CD4-positive, CD25-positive, alpha-beta regulatory T cell (primary cell): ENCODE results near the gene GCGR. TPM values are rescaled to one million over a fixed set of nuclear protein-coding genes. Genes with fewer than 3 reads are reported as not detected.
A peak's percentile ranks its signal among the peaks of the same experiment; 100 is the strongest.

Experiments
- ATAC-seq, 2 donors: fragments of 150-1000 bp; cut with Tn5 transposase; one replicate each; pipeline ENCODE4 v1.10.0; 2021; ENCODE audit warnings: low read depth in 2 of 2, moderate number of reproducible peaks in 2 of 2, moderate library complexity in 1 of 2
- DNase-seq, 3 donors: peaks; one replicate each; pipeline versions ENCODE4 v3.0.0 to v3.0.0-alpha.2; 2012 to 2022; ENCODE audit warnings: mixed read lengths in 1 of 3
- H3K27ac ChIP-seq: one replicate; pipeline ENCODE4 v1.7.0; 2013; ENCODE audit warnings: mild to moderate bottlenecking, low read length; ENCODE audit not compliant: insufficient read depth, poor library complexity, severe bottlenecking
- H3K27me3 ChIP-seq: one replicate; pipeline ENCODE4 v1.7.0; 2013; ENCODE audit warnings: low read length; ENCODE audit not compliant: control insufficient read depth, insufficient read depth
- H3K36me3 ChIP-seq: one replicate; pipeline ENCODE4 v1.7.0; 2013; ENCODE audit warnings: mild to moderate bottlenecking, low read length, moderate library complexity; ENCODE audit not compliant: control insufficient read depth, insufficient read depth
- H3K4me1 ChIP-seq: 2 replicates; pipeline ENCODE4 v1.7.0; 2013; ENCODE audit warnings: mild to moderate bottlenecking, low read length; ENCODE audit not compliant: insufficient read depth, control insufficient read depth, poor library complexity, severe bottlenecking
- H3K4me3 ChIP-seq: one replicate; pipeline ENCODE4 v1.7.0; 2013; ENCODE audit warnings: low read depth, mild to moderate bottlenecking, low read length, moderate library complexity
- H3K9me3 ChIP-seq, 2 experiments: 1 replicate in 1 of 2; 2 replicates in 1 of 2; pipeline ENCODE4 v1.7.0; 2013; ENCODE audit warnings: low read length in 2 of 2, mild to moderate bottlenecking in 1 of 2, moderate library complexity in 1 of 2; ENCODE audit not compliant: control insufficient read depth in 2 of 2
- H3K27ac Mint-ChIP-seq, 3 donors: one replicate each; pipeline ENCODE4 v1.8.0; 2020 to 2022; ENCODE audit warnings: mild to moderate bottlenecking in 3 of 3, mixed read lengths in 3 of 3, moderate library complexity in 2 of 3
- H3K27me3 Mint-ChIP-seq: one replicate; pipeline ENCODE4 v1.8.0; 2022; ENCODE audit warnings: mild to moderate bottlenecking, mixed read lengths
- H3K36me3 Mint-ChIP-seq: one replicate; pipeline ENCODE4 v1.8.0; 2020; ENCODE audit warnings: mixed read lengths
- H3K4me1 Mint-ChIP-seq, 4 donors: one replicate each; pipeline ENCODE4 v1.8.0; 2020 to 2022; ENCODE audit warnings: mixed read lengths in 4 of 4, mild to moderate bottlenecking in 1 of 4
- H3K4me3 Mint-ChIP-seq, 4 donors: one replicate each; pipeline ENCODE4 v1.8.0; 2020 to 2022; ENCODE audit warnings: mild to moderate bottlenecking in 4 of 4, mixed read lengths in 4 of 4, moderate library complexity in 3 of 4
- H3K9me3 Mint-ChIP-seq, 7 donors: one replicate each; pipeline ENCODE4 v1.8.0; 2020 to 2022; ENCODE audit warnings: mixed read lengths in 7 of 7, mild to moderate bottlenecking in 3 of 7, moderate library complexity in 2 of 7
- polyA plus RNA-seq, 4 donors: library from polyadenylated mRNA; unstranded; fragments of 300-500 nt; fragmentation: Illumina TruSeq; gene quantifications; one replicate each; pipeline ENCODE4 v1.2.3, GENCODE V29; 2021
- total RNA-seq: library from RNA; stranded (reverse); gene quantifications from one replicate; pipeline ENCODE4 v1.2.3, GENCODE V29; 2022

Gene GCGR
- total and polyA plus RNA-seq, 5 donors from 2014 or later, result not detected

DNA sequence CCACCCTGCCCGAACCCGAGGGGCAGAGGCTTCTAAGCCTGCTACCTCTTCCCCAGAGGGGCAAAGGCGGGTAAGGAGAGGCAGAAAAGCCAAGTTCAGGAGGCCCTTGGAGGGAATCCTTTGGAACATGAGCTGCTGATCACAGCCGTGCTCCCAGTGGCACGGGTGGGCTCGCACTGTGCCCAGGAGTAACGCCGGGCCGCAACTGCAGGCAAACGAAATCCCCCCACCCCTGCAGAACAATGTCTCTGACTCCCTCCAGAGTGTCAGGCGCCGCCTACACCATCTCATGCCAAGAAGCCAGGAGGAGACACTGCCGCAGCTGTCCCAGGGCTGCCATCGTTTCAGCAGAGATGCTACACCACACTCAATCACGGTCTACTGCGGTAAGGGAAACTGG lies 47.5 kb downstream of the GCGR start:
- peaks cover 0 to 5% (median 2%) of the 10 kb centered on the region in 4 donors for H3K4me1 Mint-ChIP-seq
- no peak overlapping the region for H3K4me3 Mint-ChIP-seq
- H3K4me1 ChIP-seq, result no peaks in the 10 kb centered on the region
- H3K4me3 ChIP-seq, result no peak overlapping the region
- ATAC-seq (no peak), DNase-seq (no peak)
- H3K27me3 Mint-ChIP-seq, result no peaks in the 10 kb centered on the region
- no peaks in the 10 kb centered on the region for H3K27me3 ChIP-seq
- peaks cover 3% of the 10 kb centered on the region for H3K36me3 Mint-ChIP-seq
- H3K27ac ChIP-seq, result no peak overlapping the region
- H3K27ac Mint-ChIP-seq, result no peak overlapping the region
- no peaks in the 10 kb centered on the region for H3K9me3 ChIP-seq
- no peaks in the 10 kb centered on the region for H3K9me3 Mint-ChIP-seq
- peaks cover 52% of the 10 kb centered on the region for H3K36me3 ChIP-seq

- H3K9me3 Mint-ChIP-seq, result no peaks in the 10 kb centered on the region
- H3K4me1 Mint-ChIP-seq, result peaks cover 0 to 5% (median 2%) of the 10 kb centered on the region in 4 donors
- Histone ChIP-seq H3K27ac (no peak overlapping the region), H3K27me3 (no peaks in the 10 kb centered on the region), H3K36me3 (peaks cover 44% of the 10 kb centered on the region), H3K4me1 (no peaks in the 10 kb centered on the region), H3K4me3 (no peak overlapping the region), H3K9me3 (no peaks in the 10 kb centered on the region)
- ATAC-seq (no peak), DNase-seq (no peak)
- H3K27me3 Mint-ChIP-seq, result no peaks in the 10 kb centered on the region
- H3K36me3 Mint-ChIP-seq, result peaks cover 3% of the 10 kb centered on the region
- no peak overlapping the region for H3K27ac Mint-ChIP-seq
- no peak overlapping the region for H3K4me3 Mint-ChIP-seq
Observed at GRCh38 chr17:81852237-81852636, 48.3 kb downstream of the GCGR start.

DNA sequence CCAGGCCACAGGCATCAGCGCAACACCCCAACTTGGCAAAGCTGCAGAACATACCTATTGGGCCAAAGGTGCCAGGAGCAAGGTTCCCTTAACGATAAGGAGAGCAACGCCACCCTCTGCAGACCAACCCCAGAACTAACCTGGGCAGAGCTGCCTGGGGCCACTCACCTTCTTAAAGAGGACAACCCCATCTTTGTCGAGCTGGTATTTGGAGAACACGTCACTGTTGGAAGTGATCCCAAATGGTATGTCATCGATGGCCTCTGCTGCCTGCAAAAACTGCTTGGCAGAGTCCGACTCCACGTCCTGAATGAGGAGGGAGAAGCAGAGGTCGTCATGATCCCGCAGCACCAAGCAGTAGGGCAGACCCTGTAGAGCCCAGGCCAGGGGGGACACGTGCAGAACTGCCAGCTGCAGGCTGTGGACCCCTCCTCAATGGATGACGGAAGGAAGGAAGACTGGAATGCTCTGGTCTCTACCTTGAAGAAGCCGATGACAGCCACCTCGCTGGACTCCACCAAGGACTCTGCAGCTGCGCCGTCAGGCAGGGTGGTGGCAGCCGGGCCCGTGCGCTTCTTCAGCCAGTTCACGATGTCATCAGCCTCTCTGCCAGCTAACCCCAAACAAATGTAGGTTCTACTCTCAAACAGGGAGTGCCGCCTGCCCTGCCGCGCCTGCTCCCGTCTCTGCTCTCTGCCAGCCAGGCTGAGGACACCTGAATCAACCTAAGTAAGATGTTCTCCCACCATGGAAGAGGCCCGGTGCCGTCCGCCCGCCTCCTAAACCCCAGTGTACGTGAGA lies 51.2 kb downstream of the GCGR start:
- Mint-ChIP-seq H3K9me3 (no peaks in the 10 kb centered on the region), H3K4me3 (peak overlapping the region in 1 of 4 donors; percentile 84), H3K27me3 (no peaks in the 10 kb centered on the region), H3K27ac (peak overlapping the region in 1 of 3 donors; percentile 26), H3K36me3 (peaks cover 7% of the 10 kb centered on the region), H3K4me1 (peaks cover 0 to 25% (median 4%) of the 10 kb centered on the region in 4 donors)
- H3K9me3 ChIP-seq, result no peaks in the 10 kb centered on the region
- no peak overlapping the region for H3K4me3 ChIP-seq
- ATAC-seq, result no peak
- DNase-seq, result peak in 1 of 3 donors; percentile 33
- H3K27ac ChIP-seq, result no peak overlapping the region
- H3K27me3 ChIP-seq, result no peaks in the 10 kb centered on the region
- peaks cover 21% of the 10 kb centered on the region for H3K4me1 ChIP-seq
- peaks cover 50% of the 10 kb centered on the region for H3K36me3 ChIP-seq

- Histone ChIP-seq H3K4me1 (peaks cover 33% of the 10 kb centered on the region), H3K27me3 (no peaks in the 10 kb centered on the region), H3K27ac (no peak overlapping the region), H3K9me3 (no peaks in the 10 kb centered on the region), H3K4me3 (no peak overlapping the region), H3K36me3 (peaks cover 31% of the 10 kb centered on the region)
- H3K4me3 Mint-ChIP-seq, result peak overlapping the region; percentile 74 to 93 (median 89)
- H3K4me1 Mint-ChIP-seq, result peaks cover 1 to 45% (median 8%) of the 10 kb centered on the region in 4 donors
- H3K27me3 Mint-ChIP-seq, result peaks cover 4% of the 10 kb centered on the region
- H3K27ac Mint-ChIP-seq, result no peak overlapping the region
- ATAC-seq (no peak), DNase-seq (no peak)
- H3K36me3 Mint-ChIP-seq, result peaks cover 5% of the 10 kb centered on the region
- H3K9me3 Mint-ChIP-seq, result no peaks in the 10 kb centered on the region
Observed at GRCh38 chr17:81858170-81858966, 54.4 kb downstream of the GCGR start.

GRCh38 chr17:81858967-81859905 lies 55.3 kb downstream of the GCGR start:
- peak overlapping the region; percentile 83 for H3K4me3 ChIP-seq
- Mint-ChIP-seq H3K4me3 (peak overlapping the region; percentile 89 to 96 (median 92)), H3K36me3 (peaks cover 5% of the 10 kb centered on the region), H3K9me3 (no peaks in the 10 kb centered on the region), H3K27ac (peak overlapping the region; percentile 40 to 97 (median 93)), H3K27me3 (peaks cover 4% of the 10 kb centered on the region), H3K4me1 (peaks cover 6 to 46% (median 8%) of the 10 kb centered on the region in 4 donors)
- H3K27ac ChIP-seq, result peak overlapping the region; percentile 79
- peaks cover 33% of the 10 kb centered on the region for H3K4me1 ChIP-seq
- ATAC-seq, result no peak
- H3K27me3 ChIP-seq, result no peaks in the 10 kb centered on the region
- peak in 1 of 3 donors; percentile 38 for DNase-seq
- peaks cover 23% of the 10 kb centered on the region for H3K36me3 ChIP-seq
- no peaks in the 10 kb centered on the region for H3K9me3 ChIP-seq

GRCh38 chr17:81859906-81860755 lies 56.2 kb downstream of the GCGR start, which contains the start of gene P4HB:
Gene P4HB, minus strand, starts transcription at chr17:81860535. Its CDS starts 64 bp downstream, at chr17:81860471.
- H3K4me1 Mint-ChIP-seq, result peaks cover 6 to 46% (median 8%) of the 10 kb centered on the region in 4 donors
- H3K4me3 Mint-ChIP-seq, result peak within 1 kb of the TSS; percentile 93 to 96 (median 94)
- peak within 1 kb of the TSS; percentile 83 for H3K4me3 ChIP-seq

More at GRCh38 chr17:81859906-81860755, 56.2 kb downstream of the GCGR start, which contains the start of gene P4HB:
- Histone ChIP-seq H3K27me3 (no peaks in the 10 kb centered on the region), H3K27ac (peak within 1 kb of the TSS; percentile 98), H3K36me3 (peaks cover 16% of the 10 kb centered on the region), H3K9me3 (no peaks in the 10 kb centered on the region), H3K4me1 (peaks cover 33% of the 10 kb centered on the region)
- ATAC-seq (no peak), DNase-seq (no peak)
- peak within 1 kb of the TSS; percentile 93 to 97 (median 96) for H3K27ac Mint-ChIP-seq
- no peaks in the 10 kb centered on the region for H3K9me3 Mint-ChIP-seq
- peaks cover 5% of the 10 kb centered on the region for H3K36me3 Mint-ChIP-seq
- H3K27me3 Mint-ChIP-seq, result peaks cover 4% of the 10 kb centered on the region
